ENCODE data around the gene FZD4. TPM values are rescaled to one million over a fixed set of nuclear protein-coding genes. Genes with fewer than 3 reads are reported as not detected.
"Not testable (repeated sequence)": the region's sequence is repeated elsewhere in the genome, so short reads cannot be mapped to it uniquely, and the experiment has no call there.

Gene FZD4
- total and polyA plus RNA-seq, 12 donors = 8.0 to 52.5 (median 20.8) TPM

DNA sequence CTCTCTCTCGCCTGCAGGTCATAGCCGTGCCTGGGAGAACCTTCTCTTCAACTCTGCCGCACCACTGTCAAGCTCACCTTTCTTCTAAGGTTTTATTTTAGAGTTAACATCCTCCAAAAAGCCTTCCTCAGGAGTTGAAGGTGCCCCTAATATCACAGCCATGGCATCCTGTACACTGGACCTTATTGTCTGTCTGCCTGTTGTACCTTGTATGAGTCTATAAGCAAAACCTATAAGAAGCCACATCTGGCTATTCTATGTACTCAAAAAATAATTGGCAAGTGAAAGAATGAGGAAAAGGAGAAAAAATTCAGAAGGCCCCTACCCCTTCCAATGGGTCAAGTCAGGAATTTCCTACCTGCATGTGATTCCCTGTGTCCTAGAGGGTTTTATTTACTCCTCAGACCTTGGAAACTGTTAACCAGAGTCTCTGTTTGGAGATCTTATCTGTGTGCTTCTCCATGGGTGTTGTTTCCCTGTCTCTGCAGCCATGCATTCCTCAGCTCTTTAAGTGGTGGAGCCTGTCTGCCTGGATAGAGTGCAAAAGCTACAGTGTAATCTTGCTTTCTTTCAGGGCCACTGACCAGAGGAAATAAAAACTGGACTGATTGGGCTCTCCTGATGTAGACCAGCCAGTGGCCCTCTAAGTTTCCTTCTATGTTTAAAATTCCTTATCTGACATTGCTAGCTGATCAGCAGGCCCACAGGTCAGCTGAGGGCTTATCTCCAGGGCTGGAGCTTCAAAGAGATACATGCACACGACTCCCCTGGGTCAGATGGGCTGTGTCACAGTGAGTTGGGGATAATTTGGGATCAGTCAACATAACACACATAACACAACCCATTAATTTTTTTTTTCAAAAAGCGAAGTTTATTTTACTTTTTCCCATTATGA, 44.9 kb upstream of the FZD4 start:
- no peaks in the 10 kb centered on the region for H3K27me3 ChIP-seq
- TF ChIP-seq, protein P1, sequence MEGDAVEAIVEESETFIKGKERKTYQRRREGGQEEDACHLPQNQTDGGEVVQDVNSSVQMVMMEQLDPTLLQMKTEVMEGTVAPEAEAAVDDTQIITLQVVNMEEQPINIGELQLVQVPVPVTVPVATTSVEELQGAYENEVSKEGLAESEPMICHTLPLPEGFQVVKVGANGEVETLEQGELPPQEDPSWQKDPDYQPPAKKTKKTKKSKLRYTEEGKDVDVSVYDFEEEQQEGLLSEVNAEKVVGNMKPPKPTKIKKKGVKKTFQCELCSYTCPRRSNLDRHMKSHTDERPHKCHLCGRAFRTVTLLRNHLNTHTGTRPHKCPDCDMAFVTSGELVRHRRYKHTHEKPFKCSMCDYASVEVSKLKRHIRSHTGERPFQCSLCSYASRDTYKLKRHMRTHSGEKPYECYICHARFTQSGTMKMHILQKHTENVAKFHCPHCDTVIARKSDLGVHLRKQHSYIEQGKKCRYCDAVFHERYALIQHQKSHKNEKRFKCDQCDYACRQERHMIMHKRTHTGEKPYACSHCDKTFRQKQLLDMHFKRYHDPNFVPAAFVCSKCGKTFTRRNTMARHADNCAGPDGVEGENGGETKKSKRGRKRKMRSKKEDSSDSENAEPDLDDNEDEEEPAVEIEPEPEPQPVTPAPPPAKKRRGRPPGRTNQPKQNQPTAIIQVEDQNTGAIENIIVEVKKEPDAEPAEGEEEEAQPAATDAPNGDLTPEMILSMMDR (IDR thresholded peaks at IDR 0.05) = no peak
- TF ChIP-seq POLR2A (IDR thresholded peaks at IDR 0.05) = no peak
- H3K27ac ChIP-seq = no peak overlapping the region
- no peaks in the 10 kb centered on the region for H3K4me1 ChIP-seq (replicated peaks in 1 of 2)
- no peaks in the 10 kb centered on the region for H3K9me3 ChIP-seq (replicated peaks in 1 of 3)
- intact Hi-C loops (cut with DNase I) = loop anchor here in 1 of 2 donors (5.0 kb wide), 1 partner anchor 277 kb away; no protein-coding TSS in a partner anchor
- H3K4me3 ChIP-seq = no peak overlapping the region
- WGBS, 4 donors = 63 to 72% (median 65%) methylated on average over 5 of the region's 5 CpGs
- no peaks in the 10 kb centered on the region for H3K36me3 ChIP-seq (replicated peaks in 1 of 2)
- peak in 5 of 7 donors; percentile 23 to 58 (median 44) for DNase-seq

DNA sequence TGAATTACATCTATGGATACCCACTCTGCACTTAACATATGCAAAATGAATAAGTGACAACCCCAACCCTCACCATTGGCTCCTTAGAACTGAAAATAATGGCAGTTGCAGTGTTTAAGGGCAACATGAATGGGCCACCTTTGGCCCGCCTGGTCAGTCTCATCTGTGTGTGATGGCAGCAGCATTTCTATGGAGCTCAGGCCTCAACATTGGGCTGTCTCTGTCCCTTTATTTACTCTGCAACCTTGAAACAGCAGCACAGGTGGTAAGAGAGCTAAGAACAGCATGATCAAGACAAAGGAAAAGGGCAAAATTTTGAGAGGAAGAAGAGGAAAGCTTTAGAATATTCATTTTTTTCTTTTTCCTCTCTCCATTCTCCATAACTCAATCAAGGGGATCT, 44.2 kb upstream of the FZD4 start:
- no peaks in the 10 kb centered on the region for H3K27me3 ChIP-seq
- H3K4me1 ChIP-seq (replicated peaks in 1 of 2) = no peaks in the 10 kb centered on the region
- intact Hi-C loops (cut with DNase I) = loop anchor here in 1 of 2 donors (5.0 kb wide), 1 partner anchor 278 kb away; no protein-coding TSS in a partner anchor
- 95 to 100% (median 99%) methylated on average over 1 of the region's 1 CpG for WGBS, 4 donors
- H3K36me3 ChIP-seq (replicated peaks in 1 of 2) = no peaks in the 10 kb centered on the region
- DNase-seq = no peak
- H3K27ac ChIP-seq = no peak overlapping the region
- H3K9me3 ChIP-seq (replicated peaks in 1 of 3) = no peaks in the 10 kb centered on the region
- no peak overlapping the region for H3K4me3 ChIP-seq
- TF ChIP-seq POLR2A (IDR thresholded peaks at IDR 0.05) = no peak

DNA sequence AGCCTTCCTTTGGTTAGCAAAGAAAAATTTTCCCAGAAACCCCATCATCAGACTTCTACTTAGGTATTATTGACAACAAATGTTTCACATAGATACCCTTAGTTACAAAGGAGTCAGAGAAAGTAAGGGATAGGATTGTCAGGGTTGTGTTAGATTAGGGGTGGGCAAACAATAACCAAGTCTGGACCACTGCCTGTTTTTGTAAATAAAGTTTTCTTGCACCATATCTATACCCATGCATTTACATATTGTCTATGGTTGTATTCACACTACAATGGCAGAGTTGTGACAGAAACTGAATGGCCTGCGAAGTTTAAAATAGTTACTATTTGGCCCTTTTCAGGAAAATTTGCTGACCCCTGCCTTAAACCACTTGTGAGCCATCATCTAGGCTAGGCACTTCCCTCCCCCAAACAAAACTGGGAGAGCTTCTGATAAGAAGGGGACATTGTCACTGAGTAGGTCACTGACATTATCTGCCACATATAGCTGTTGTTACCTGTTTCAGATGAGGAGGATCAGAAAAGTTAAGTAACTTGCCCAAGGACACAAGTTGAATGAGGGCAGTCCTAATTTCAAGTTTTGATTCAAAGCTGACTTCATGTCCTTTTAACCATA, 41.9 kb upstream of the FZD4 start:
- Histone ChIP-seq H3K9me3 (replicated peaks in 1 of 3) (no peaks in the 10 kb centered on the region), H3K4me1 (replicated peaks in 1 of 2) (no peaks in the 10 kb centered on the region), H3K4me3 (no peak overlapping the region), H3K27me3 (no peaks in the 10 kb centered on the region), H3K27ac (no peak overlapping the region), H3K36me3 (replicated peaks in 1 of 2) (no peaks in the 10 kb centered on the region)
- TF ChIP-seq POLR2A (IDR thresholded peaks at IDR 0.05) = no peak
- TF ChIP-seq, protein P1 (IDR thresholded peaks at IDR 0.05) = no peak
- DNase-seq = no peak
- intact Hi-C loops (cut with DNase I) = loop anchor here in 1 of 2 donors (5.0 kb wide), 1 partner anchor 280 kb away; no protein-coding TSS in a partner anchor
- 95 to 100% (median 98%) methylated on average over 1 of the region's 1 CpG for WGBS, 4 donors

DNA sequence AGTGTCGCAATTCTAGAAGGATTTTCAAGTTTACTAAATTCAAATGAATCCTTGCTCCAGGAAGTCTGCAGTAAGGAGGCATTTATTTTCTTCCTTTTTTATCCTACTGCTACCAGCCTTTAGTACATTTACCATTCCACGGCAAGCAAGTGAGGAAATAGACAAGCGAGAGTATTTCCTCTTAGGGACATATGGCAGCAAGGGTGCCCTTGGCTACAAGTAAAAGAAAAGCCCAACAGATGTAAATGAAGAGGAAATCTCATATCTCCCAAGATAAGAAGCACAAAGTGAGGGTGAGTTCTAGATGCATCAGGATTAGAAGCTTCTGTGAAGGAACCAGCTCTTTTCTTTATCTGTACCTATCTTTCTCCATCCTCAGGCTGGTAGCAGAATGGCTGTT, 37.8 kb upstream of the FZD4 start:
- DNase-seq = no peak
- no peaks in the 10 kb centered on the region for H3K4me1 ChIP-seq (replicated peaks in 1 of 2)
- intact Hi-C loops (cut with DNase I) = no loop called here
- no peak overlapping the region for H3K4me3 ChIP-seq
- TF ChIP-seq, protein P1 (IDR thresholded peaks at IDR 0.05) = no peak
- no peak for TF ChIP-seq POLR2A (IDR thresholded peaks at IDR 0.05)
- H3K27ac ChIP-seq = no peak overlapping the region
- WGBS, 4 donors = 59 to 83% (median 66%) methylated on average over 3 of the region's 3 CpGs
- H3K36me3 ChIP-seq (replicated peaks in 1 of 2) = no peaks in the 10 kb centered on the region
- H3K9me3 ChIP-seq (replicated peaks in 1 of 3) = no peaks in the 10 kb centered on the region
- no peaks in the 10 kb centered on the region for H3K27me3 ChIP-seq

DNA sequence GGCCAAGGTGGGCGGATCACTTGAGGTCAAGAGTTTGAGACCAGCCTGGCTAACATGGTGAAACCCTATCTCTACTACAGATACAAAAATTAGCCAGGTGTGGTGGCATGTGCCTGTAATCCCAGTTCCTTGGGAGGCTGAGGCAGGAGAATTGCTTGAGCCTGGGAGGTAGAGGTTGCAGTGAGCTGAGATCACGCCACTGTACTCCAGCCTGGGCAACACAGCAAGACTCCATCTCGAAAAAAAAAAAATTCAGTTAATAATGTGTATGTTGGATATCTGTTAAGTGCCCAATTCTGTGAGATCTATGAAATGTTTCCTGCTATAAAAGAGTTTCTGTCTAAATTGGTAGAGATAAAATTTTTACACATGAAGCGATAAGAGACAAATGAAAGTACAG, 37.1 kb upstream of the FZD4 start:
- H3K4me1 ChIP-seq (replicated peaks in 1 of 2); H3K9me3 ChIP-seq (replicated peaks in 1 of 3); H3K36me3 ChIP-seq (replicated peaks in 1 of 2); H3K27me3 ChIP-seq; intact Hi-C loops (cut with DNase I); DNase-seq; H3K27ac ChIP-seq; H3K4me3 ChIP-seq: not testable (repeated sequence)
- 91 to 98% (median 94%) methylated on average over 4 of the region's 4 CpGs for WGBS, 4 donors

Measured in adrenal gland (tissue), 12 donors.